GM06990 (cell line): ENCODE results near the gene MTA2.

ENCODE experiments used
- DNase-seq: peaks from one replicate; pipeline ENCODE4 v3.0.0-alpha.2; 2011; ENCODE audit not compliant: insufficient read length; ENCODE audit errors: extremely low read depth
- H3K27me3 ChIP-seq: replicated peaks from 2 replicates; pipeline ENCODE4 v1.6.0; 2011; ENCODE audit warnings: low read length; ENCODE audit not compliant: control insufficient read depth, insufficient read depth
- H3K36me3 ChIP-seq: 2 replicates; pipeline ENCODE4 v1.5.1; 2011; ENCODE audit warnings: low read length; ENCODE audit not compliant: control insufficient read depth, insufficient read depth
- H3K4me3 ChIP-seq: replicated peaks from 2 replicates; pipeline ENCODE4 v1.5.1; 2011; ENCODE audit warnings: low read depth, mild to moderate bottlenecking, control low read depth, low read length
- TF ChIP-seq, protein P1 (sequence below): IDR thresholded peaks from 2 replicates; pipeline ENCODE4 v1.5.1; 2011; ENCODE audit warnings: low read length, control low read depth, mild to moderate bottlenecking, inconsistent platforms; ENCODE audit not compliant: insufficient read depth, poor library complexity, severe bottlenecking

MTA2 gene

DNA sequence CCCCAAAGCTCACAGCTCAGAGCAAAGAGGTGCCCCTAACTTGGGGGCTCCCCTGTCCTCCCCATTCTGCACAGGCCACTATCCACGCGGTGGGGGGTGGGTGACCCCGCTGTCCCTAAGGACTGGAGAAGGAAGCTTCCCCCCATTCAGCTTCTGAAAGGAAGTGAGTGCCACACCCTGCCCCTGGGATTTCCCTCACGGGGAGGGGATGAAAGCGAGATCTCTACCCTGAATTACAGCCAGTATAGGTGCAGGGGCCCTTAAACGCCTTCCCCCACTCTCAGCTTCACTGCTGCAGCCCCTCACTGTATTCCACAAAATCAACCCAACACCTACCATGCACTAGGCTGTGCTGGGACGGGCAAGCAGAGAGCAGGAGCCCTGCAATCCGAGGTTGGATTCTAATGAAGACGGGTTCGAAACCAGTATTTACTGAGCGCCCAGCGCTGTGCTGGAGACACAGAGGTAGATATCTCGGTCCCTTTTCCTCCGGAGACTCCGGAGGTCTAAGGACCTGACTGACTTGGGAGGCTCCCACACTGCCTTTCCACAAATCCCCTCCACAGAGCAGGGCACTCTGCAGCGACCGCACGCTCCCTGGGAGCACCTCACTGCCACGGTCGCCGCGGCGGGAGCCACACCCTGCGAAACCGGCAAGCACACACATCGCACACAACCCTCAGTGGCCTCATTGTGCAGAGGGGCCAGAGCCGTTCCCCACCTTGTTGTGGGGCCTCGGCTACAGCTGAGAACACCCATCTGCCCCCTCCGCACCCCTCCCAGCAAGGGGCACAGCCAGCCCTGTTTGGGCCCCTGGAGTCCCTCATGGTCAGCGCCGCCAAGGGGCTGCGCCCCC, 56.9 kb downstream of the MTA2 start:
- Histone ChIP-seq H3K27me3 (no peaks in the 10 kb centered on the region), H3K36me3 (no peaks in the 10 kb centered on the region), H3K4me3 (peak overlapping the region; percentile 70)
- TF ChIP-seq, protein P1, sequence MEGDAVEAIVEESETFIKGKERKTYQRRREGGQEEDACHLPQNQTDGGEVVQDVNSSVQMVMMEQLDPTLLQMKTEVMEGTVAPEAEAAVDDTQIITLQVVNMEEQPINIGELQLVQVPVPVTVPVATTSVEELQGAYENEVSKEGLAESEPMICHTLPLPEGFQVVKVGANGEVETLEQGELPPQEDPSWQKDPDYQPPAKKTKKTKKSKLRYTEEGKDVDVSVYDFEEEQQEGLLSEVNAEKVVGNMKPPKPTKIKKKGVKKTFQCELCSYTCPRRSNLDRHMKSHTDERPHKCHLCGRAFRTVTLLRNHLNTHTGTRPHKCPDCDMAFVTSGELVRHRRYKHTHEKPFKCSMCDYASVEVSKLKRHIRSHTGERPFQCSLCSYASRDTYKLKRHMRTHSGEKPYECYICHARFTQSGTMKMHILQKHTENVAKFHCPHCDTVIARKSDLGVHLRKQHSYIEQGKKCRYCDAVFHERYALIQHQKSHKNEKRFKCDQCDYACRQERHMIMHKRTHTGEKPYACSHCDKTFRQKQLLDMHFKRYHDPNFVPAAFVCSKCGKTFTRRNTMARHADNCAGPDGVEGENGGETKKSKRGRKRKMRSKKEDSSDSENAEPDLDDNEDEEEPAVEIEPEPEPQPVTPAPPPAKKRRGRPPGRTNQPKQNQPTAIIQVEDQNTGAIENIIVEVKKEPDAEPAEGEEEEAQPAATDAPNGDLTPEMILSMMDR = no peak
- DNase-seq = no peak

GRCh38 chr11:62543680-62544444, 57.8 kb downstream of the MTA2 start:
- peak overlapping the region; percentile 70 for H3K4me3 ChIP-seq
- no peaks in the 10 kb centered on the region for H3K27me3 ChIP-seq
- TF ChIP-seq, protein P1 = no peak
- H3K36me3 ChIP-seq = no peaks in the 10 kb centered on the region
- DNase-seq = no peak
